GM21515 (cell line): Measurements from ENCODE around the gene TMEM200C.

Experiments used
- ATAC-seq: cut with Tn5 transposase; IDR thresholded peaks from one replicate; pipeline ENCODE4 v1.9.1; 2021; ENCODE audit not compliant: unreplicated experiment

The TMEM200C gene

GRCh38 chr18:5895299-5895875, at the start of gene TMEM200C:
TSS of gene TMEM200C (minus strand) at chr18:5895522. CDS start at chr18:5892063, 3,459 bp downstream.
- ATAC-seq, result no peak

GRCh38 chr18:5944448-5944847, 49.1 kb upstream of the TMEM200C start:
- no peak for ATAC-seq

- no peak for ATAC-seq
These were observed 48.2 kb upstream of the TMEM200C start for GRCh38 chr18:5943514-5943913.

- no peak for ATAC-seq
These were observed 47.3 kb upstream of the TMEM200C start for GRCh38 chr18:5942591-5942990.

GRCh38 chr18:5941890-5942289, 46.6 kb upstream of the TMEM200C start:
- ATAC-seq, result no peak

- ATAC-seq, result no peak
These were observed 44.7 kb upstream of the TMEM200C start for GRCh38 chr18:5939801-5940667.

GRCh38 chr18:5937795-5938194, 42.5 kb upstream of the TMEM200C start:
- ATAC-seq, result no peak

- ATAC-seq, result no peak
These were observed 41.8 kb upstream of the TMEM200C start for GRCh38 chr18:5937121-5937520.

- ATAC-seq, result no peak
These were observed 35.5 kb upstream of the TMEM200C start for GRCh38 chr18:5930789-5931188.

- no peak for ATAC-seq
These were observed 23.0 kb upstream of the TMEM200C start for GRCh38 chr18:5918205-5918858.

- ATAC-seq, result no peak
These were observed 19.6 kb upstream of the TMEM200C start for GRCh38 chr18:5914951-5915350.

- no peak for ATAC-seq
These were observed 18.7 kb upstream of the TMEM200C start for GRCh38 chr18:5914016-5914415.

- ATAC-seq, result no peak
These were observed 17.2 kb upstream of the TMEM200C start for GRCh38 chr18:5912566-5912965.

GRCh38 chr18:5909125-5909524, 13.8 kb upstream of the TMEM200C start:
- ATAC-seq, result no peak

GRCh38 chr18:5903386-5903785, 8.1 kb upstream of the TMEM200C start:
- no peak for ATAC-seq

- no peak for ATAC-seq
These were observed 4.9 kb upstream of the TMEM200C start for GRCh38 chr18:5900262-5900661.

- ATAC-seq, result no peak
These were observed 4.5 kb upstream of the TMEM200C start for GRCh38 chr18:5899835-5900234.

- no peak for ATAC-seq
These were observed 786 bp upstream of the TMEM200C start for GRCh38 chr18:5895876-5896740.

GRCh38 chr18:5894611-5895298, 567 bp downstream of the TMEM200C start:
- ATAC-seq, result no peak

GRCh38 chr18:5893956-5894610, 1.2 kb downstream of the TMEM200C start:
- no peak for ATAC-seq
